Stomach (tissue), 9 donors: ENCODE results near the gene LYVE1. TPM values are rescaled to one million over a fixed set of nuclear protein-coding genes. Genes with fewer than 3 reads are reported as not detected.

Source experiments
- DNase-seq, 2 donors: peaks; one replicate each; pipeline versions ENCODE4 v3.0.0 to v3.0.0-alpha.2; 2013 to 2019
- H3K27ac ChIP-seq, 5 donors: fragments of 200-600 bp in 4 of 5; sonication (generic) in 4 of 5; one replicate each; pipeline ENCODE4 v1.5.1; 2013 to 2019; ENCODE audit warnings: mild to moderate bottlenecking in 1 of 5, moderate library complexity in 1 of 5
- H3K27me3 ChIP-seq, 3 donors: fragments of 200-600 bp; sonication (generic); one replicate each; pipeline ENCODE4 v1.5.1; 2017 to 2019; ENCODE audit warnings: mixed run types in 1 of 3
- H3K36me3 ChIP-seq, 4 donors: fragments of 200-600 bp; sonication (generic); 1 replicate in 3 of 4; 2 replicates in 1 of 4; pipeline ENCODE4 v1.5.1; 2016 to 2019
- H3K4me1 ChIP-seq, 4 donors: fragments of 200-600 bp; sonication (generic); one replicate each; pipeline ENCODE4 v1.5.1; 2016 to 2019
- H3K4me3 ChIP-seq, 4 donors: fragments of 200-600 bp; sonication (generic) in 3 of 4; one replicate each; pipeline ENCODE4 v1.5.1; 2016 to 2019; ENCODE audit warnings: mild to moderate bottlenecking in 1 of 4
- H3K9me3 ChIP-seq, 4 donors: fragments of 200-600 bp; sonication (generic); one replicate each; pipeline ENCODE4 v1.5.1; 2016 to 2019
- CTCF ChIP-seq, 7 experiments: fragments of 450-650 bp in 4 of 7; fragments of 200-600 bp in 3 of 7; sonication (generic) in 3 of 7; IDR thresholded peaks; one replicate each; pipeline ENCODE4 v1.5.1; 2016 to 2019; ENCODE audit warnings: antibody characterized with exemption in 7 of 7, control low read depth in 2 of 7, mild to moderate bottlenecking in 1 of 7
- EP300 ChIP-seq: sonication (generic); formaldehyde crosslinking; IDR thresholded peaks from one replicate; pipeline ENCODE4 v1.6.1; 2017; ENCODE audit warnings: antibody characterized with exemption
- POLR2A ChIP-seq, 4 donors: fragments of 450-650 bp; IDR thresholded peaks; one replicate each; pipeline ENCODE4 v1.6.1; 2016; ENCODE audit warnings: antibody characterized with exemption in 4 of 4, control low read depth in 2 of 4, mild to moderate bottlenecking in 1 of 4, moderate library complexity in 1 of 4
- POLR2AphosphoS5 ChIP-seq, 3 donors: sonication (generic); formaldehyde crosslinking; IDR thresholded peaks; one replicate each; pipeline ENCODE4 v1.6.1; 2016; ENCODE audit warnings: antibody characterized with exemption in 3 of 3
- WGBS, 5 donors: extraction: QIAGEN DNeasy Blood & Tissue Kit in 3 of 5; methylation state at CpG; one replicate each; pipeline versions ENCODE4 v1.1.5 to v1.1.7; 2013 to 2018; 5-methylcytosine and 5-hydroxymethylcytosine counted together
- intact Hi-C: fragments of 100-400 bp; cut with DNase I; formaldehyde crosslinking; loops from one replicate; pipeline ENCODE4 v1.15.1; 2023; ENCODE audit warnings: low total_unique reads
- polyA plus RNA-seq, 3 donors: library from polyadenylated mRNA; stranded (reverse); fragments of 200-250 nt; gene quantifications; one replicate each; pipeline ENCODE4 v1.2.3, GENCODE V29; 2013
- total RNA-seq, 5 donors: library from RNA; depleted of rRNA; stranded (reverse); fragments of >200 nt; gene quantifications; one replicate each; pipeline versions ENCODE4 v1.1.0 to v1.2.3, GENCODE V29; 2014 to 2016
- donor health status: healthy with polysubstance abuse.
- donor health status: Bipolar disorder and iron deficiency.
- donor health status: healthy.

Gene LYVE1
- total and polyA plus RNA-seq, 8 donors = 5.2 to 149 (median 12.6) TPM

GRCh38 chr11:10522921-10523320 is 45.5 kb downstream of the LYVE1 start:
- intact Hi-C loops = no loop called here
- Histone ChIP-seq H3K9me3 (no peaks in the 10 kb centered on the region), H3K27me3 (no peaks in the 10 kb centered on the region), H3K27ac (peak overlapping the region in 1 of 5 donors; percentile 9), H3K36me3 (peaks cover 12 to 87% (median 79%) of the 10 kb centered on the region in 4 donors), H3K4me3 (no peak overlapping the region), H3K4me1 (peaks cover 0 to 35% (median 5%) of the 10 kb centered on the region in 4 donors)
- no peak for DNase-seq
- TF ChIP-seq POLR2AphosphoS5 (IDR thresholded peaks at IDR 0.05) (no peak), POLR2A (IDR thresholded peaks at IDR 0.05) (no peak), CTCF (IDR thresholded peaks at IDR 0.05) (no peak), EP300 (no peak)
- WGBS, 5 donors = 44 to 62% (median 58%) methylated on average over 2 of the region's 2 CpGs

GRCh38 chr11:10522276-10522675 is 46.2 kb downstream of the LYVE1 start:
- intact Hi-C loops = no loop called here
- no peak overlapping the region for H3K4me3 ChIP-seq
- no peaks in the 10 kb centered on the region for H3K9me3 ChIP-seq
- H3K36me3 ChIP-seq = peaks cover 12 to 81% (median 74%) of the 10 kb centered on the region in 4 donors
- WGBS, 5 donors = 53 to 68% (median 66%) methylated on average over 1 of the region's 1 CpG
- H3K27me3 ChIP-seq = no peaks in the 10 kb centered on the region
- TF ChIP-seq CTCF (IDR thresholded peaks at IDR 0.05) = no peak
- TF ChIP-seq EP300 = no peak
- no peak for TF ChIP-seq POLR2AphosphoS5 (IDR thresholded peaks at IDR 0.05)
- TF ChIP-seq POLR2A (IDR thresholded peaks at IDR 0.05) = no peak
- DNase-seq = no peak
- H3K27ac ChIP-seq = peak overlapping the region in 1 of 5 donors; percentile 9
- H3K4me1 ChIP-seq = peaks cover 0 to 29% (median 4%) of the 10 kb centered on the region in 4 donors

GRCh38 chr11:10520562-10520961 is 47.9 kb downstream of the LYVE1 start:
- Histone ChIP-seq H3K36me3 (peaks cover 12 to 68% (median 65%) of the 10 kb centered on the region in 4 donors), H3K27me3 (no peaks in the 10 kb centered on the region), H3K9me3 (no peaks in the 10 kb centered on the region), H3K4me1 (peaks cover 0 to 22% (median 3%) of the 10 kb centered on the region in 4 donors), H3K27ac (no peak overlapping the region), H3K4me3 (no peak overlapping the region)
- no peak for DNase-seq
- intact Hi-C loops = no loop called here
- TF ChIP-seq POLR2A (IDR thresholded peaks at IDR 0.05) = no peak
- no peak for TF ChIP-seq POLR2AphosphoS5 (IDR thresholded peaks at IDR 0.05)
- TF ChIP-seq CTCF (IDR thresholded peaks at IDR 0.05) = no peak
- TF ChIP-seq EP300 = no peak
- 90 to 96% (median 94%) methylated on average over 2 of the region's 2 CpGs for whole genome bisulfite sequencing, 5 donors

GRCh38 chr11:10519630-10520029 is 48.8 kb downstream of the LYVE1 start:
- no peaks in the 10 kb centered on the region for H3K9me3 ChIP-seq
- no peaks in the 10 kb centered on the region for H3K27me3 ChIP-seq
- no peak for DNase-seq
- peaks cover 12 to 67% (median 64%) of the 10 kb centered on the region in 4 donors for H3K36me3 ChIP-seq
- H3K4me3 ChIP-seq = no peak overlapping the region
- no peak for TF ChIP-seq POLR2AphosphoS5 (IDR thresholded peaks at IDR 0.05)
- no peak for TF ChIP-seq POLR2A (IDR thresholded peaks at IDR 0.05)
- no peak for TF ChIP-seq CTCF (IDR thresholded peaks at IDR 0.05)
- TF ChIP-seq EP300 = no peak
- no peak overlapping the region for H3K27ac ChIP-seq
- intact Hi-C loops = no loop called here
- H3K4me1 ChIP-seq = peaks cover 0 to 22% (median 3%) of the 10 kb centered on the region in 4 donors
- WGBS, 5 donors = 75 to 91% (median 87%) methylated on average over 2 of the region's 2 CpGs
